Measurements from ENCODE around the gene CPLX3.

Gene CPLX3

GRCh38 chr15:74847432-74847831, 21.0 kb downstream of the CPLX3 start:
- no peak for DNase-seq

DNA sequence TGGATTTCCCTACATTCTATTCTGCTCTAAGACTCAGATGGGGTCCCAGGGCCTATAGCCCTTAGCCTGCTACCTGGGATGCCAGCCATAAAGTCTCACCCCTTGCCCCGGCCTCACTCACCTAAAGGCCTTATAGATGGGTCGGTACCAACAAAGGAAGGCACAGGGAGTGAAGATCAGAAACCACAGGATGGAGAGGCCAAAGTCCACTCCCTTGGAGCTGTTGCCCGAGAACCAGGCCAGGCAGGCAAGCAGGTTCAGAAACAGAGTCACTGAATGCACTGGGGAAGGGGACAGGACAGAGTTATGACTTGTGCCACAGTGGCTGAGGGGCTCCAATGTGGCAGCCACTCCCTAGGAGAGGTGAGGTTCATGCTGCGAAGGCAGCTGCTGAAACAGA, 24.0 kb downstream of the CPLX3 start:
- no peak for DNase-seq

DNA sequence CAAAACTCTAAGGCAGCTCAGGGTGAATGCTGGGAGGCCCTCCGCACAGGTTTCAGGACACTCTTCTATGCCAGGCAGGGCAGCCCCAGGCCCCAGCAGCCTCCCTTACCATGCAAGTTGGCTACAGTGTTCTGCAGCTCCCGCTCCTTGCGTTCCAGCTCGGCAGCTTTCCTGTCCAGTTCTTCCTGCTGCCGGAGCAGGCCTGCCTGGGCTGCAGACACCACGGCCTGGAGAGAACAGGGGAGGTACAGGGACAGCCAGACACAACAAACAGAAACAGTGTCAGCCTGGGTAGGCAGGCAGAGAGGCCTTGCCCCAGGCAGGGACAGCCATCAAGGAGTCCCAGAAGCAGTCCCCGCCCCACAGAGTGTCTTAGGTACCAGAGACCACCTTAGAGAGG, 25.5 kb downstream of the CPLX3 start:
- no peak for DNase-seq

DNA sequence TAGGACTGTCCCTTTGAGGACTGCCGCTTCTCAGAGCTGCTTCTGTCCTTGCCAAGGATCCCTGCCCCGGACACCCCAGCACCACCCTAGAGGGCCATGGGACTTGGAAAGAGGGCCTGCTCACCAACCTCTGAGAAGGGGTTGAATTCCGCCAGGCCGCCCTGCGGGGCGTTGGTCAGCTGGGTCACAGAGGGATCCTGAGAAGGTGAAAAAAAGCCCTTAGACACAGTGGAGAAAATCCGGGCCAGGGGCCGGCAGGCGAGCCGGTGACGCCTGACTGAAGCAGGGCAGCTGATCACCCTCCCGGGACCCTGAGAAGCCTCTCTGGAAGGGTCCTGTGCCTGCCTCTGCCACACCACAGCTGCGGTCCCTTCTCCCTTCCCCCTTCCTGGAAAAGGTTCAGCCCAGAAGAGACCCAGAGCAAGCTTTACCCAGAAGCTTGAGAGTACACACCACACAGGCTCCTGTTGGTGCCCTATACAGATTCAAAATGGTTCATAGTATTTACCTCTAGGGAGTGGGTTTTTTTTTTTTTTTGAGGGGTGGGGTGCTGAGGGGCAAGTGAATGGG, 28.1 kb downstream of the CPLX3 start:
- no peak for DNase-seq

DNA sequence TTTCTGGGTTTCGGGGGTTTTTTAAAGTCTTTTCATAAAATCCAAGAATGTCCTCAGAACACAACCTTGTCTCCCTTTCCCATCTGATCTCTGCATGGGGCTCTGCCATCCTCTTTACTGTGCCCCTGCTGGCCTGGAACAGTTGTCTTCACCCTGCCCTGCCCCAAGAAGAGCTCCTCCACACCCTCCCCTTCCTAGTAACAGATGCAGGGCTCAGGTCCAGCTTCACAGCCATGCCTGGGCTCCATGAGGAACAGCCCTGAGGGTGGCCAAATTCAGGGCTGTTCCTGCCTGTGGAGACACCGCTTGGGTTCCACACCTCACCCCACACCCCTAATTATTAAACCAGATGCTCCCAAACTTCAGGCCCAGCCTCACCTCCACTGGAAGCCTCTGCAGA, 29.4 kb downstream of the CPLX3 start:
- DNase-seq = no peak

GRCh38 chr15:74856537-74856936, 30.1 kb downstream of the CPLX3 start:
- no peak for DNase-seq

DNA sequence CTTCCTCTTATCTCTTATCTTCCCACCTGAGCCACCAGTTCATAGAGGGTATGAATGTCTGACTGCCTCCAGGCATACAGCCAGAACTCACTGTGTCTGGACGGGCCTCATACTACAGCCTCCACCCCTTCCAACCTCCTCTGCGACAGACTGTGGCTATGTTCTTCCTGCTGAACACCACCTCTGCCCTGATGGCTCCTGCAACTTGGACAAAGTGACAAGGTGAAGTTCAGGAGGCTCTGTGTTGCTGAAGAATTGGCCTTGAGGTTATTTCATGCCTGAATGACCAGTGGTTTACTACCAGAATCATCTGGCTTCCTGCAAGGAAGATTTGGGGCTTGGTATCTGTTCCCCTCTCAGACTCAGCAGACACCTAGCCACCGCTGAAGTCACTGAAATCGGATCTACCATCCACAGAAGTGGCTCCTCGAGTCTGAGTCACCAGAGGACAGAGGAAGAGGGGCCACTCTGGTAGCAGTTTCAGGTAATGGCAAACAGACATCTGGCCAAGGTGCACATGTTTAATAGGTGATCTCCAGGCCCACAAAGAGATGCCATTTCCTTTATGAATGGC, 30.7 kb downstream of the CPLX3 start:
- no peak for DNase-seq

DNA sequence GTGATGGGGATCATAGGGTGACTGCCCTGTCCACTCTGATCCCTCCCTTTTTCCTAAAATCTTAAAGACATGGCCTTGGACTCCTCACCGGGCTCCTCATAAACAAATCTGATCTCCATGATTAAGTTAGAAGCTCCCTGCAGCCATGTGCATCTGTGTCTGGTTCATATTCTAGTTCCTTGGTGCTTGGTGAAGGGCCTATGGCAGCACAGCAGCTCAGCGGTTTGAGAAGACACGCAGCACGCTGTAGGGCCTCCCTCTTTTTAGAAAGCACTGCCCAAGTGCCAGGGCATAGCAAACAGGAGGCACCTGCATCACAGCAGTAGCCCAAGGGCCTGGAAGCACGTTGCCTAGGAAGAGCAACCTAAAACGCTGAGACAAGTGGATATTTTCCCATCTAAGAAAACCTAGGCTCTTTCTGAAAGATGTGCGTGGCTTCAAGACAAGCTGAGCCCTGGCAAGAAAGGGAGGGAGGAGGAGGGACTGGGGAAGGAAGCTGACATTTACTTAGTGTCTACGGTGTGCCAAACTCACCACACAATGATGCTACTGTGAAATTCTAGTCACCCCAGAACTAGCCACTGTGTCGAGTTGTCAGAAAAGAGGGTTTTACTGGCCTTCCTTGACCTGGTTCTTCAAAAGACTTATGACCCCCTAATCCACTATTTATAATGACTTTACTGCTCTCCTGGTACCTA, 31.4 kb downstream of the CPLX3 start:
- no peak for DNase-seq

DNA sequence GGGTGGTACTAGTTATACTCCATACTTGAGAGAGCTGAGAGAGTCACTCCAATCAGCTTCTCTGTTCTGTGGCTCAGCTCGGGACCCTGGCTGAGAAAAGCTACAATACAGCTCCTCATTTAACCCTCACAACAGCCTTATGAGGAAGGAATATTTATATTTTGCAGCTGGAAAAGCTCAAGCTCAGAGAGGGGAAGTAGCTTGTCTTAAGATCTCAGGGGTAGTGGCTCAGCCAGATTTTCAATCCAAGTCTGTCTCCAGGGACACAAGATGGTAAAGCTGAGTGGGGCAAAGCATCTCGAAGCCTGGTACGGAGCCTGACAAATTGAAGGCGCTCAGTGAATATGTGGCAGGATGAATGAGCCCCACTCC, 31.9 kb downstream of the CPLX3 start:
- DNase-seq = no peak

- DNase-seq = no peak
Measured at GRCh38 chr15:74863239-74864056, 37.0 kb downstream of the CPLX3 start.

DNA sequence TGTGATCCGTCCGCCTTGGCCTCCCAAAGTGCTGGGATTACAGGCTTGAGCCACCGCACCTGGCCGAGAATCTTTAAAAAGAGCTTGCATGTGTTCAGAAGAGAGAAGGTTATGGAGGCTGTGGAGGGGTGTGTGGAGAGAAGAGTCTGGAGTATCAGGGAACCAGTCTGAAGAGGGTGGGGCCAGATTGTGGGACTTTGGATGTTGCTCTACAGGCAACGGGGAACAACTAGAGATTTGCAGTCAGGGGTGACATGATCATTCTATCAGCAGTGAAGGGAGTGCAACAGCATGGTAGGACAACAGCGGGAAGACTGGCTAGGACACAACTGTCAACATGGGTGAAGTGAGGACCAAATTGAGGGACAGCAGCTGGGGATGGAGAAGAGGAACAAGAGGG, 37.9 kb downstream of the CPLX3 start:
- no peak for DNase-seq

DNA sequence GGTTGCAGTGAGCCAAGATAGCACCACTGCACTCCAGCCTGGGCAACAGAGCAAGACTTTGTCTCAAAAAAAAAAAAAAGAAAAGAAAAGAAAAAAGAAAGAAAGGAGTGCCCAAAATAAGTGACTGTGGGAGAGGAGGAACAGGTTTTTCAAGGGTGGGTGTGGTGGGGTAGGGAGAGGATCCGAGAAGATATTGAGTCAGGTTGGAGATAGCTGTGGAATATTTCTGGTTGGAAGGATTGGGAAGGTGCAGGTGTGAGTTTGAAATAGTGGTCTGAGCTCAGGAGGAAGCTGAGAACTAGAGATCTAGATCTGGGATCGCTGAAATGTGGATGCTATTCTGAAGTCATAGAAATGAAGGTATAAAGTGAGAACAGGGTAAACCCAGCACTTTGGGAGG, 38.9 kb downstream of the CPLX3 start:
- DNase-seq = no peak

DNA sequence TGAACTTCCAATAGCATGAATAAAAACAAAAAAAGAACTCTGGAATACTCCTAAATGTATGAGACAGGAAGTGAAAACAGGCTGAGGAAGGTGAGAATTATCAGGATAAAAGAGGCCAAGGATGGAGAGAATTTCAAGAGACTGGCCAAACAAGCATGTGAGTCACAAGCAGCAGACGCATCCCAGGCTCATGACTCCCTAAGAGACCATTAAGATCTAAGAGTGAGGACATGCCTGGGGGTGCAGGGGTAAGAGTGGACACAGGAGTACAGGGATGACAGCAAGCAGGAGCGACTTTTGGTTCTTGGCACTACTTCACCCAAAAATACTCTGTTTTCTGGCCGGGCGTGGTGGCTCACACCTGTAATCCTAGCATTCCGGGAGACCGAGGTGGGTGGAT, 39.7 kb downstream of the CPLX3 start:
- no peak for DNase-seq

- DNase-seq = no peak
Measured at GRCh38 chr15:74867466-74868038, 41.1 kb downstream of the CPLX3 start.

GRCh38 chr15:74868059-74868458, 41.6 kb downstream of the CPLX3 start:
- DNase-seq = no peak

DNA sequence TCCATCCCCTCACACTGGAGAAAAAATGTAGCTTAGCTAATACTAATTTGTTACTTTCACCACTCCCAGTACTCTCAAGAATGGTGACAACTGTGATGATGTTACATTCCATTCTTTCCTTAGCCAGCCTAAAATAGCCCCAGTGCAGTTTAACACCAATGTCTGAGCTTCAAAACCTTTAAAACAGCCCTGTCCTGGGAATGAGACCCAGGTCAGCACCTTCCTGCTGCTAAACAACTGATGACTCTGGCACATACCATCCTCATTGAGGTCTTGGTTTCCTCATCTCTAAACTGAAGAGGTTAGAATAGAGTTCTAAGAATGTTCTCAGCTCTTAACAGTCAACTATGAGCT, 42.9 kb downstream of the CPLX3 start:
- DNase-seq = no peak

- no peak for DNase-seq
Measured at GRCh38 chr15:74869726-74870407, 43.4 kb downstream of the CPLX3 start.

GRCh38 chr15:74870436-74871215, 44.2 kb downstream of the CPLX3 start:
- DNase-seq = no peak

DNA sequence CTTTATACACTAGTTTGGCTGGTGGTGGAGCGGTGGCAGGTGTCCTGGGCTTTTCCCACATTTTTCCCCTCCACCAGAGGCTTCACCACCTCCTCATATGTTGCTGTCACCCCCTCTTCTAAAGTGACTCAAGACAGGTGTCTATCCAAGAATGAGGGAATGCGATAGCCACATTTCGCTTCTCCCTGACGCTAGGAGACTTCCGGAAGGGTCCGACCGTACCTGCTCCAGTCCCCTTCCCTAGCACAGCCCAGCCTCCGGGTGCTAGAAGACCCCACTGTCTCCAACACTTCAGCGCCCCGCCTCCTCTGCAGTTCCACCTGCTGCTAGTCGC, 46.2 kb downstream of the CPLX3 start:
- no peak for DNase-seq

GRCh38 chr15:74873036-74873755, 46.8 kb downstream of the CPLX3 start, which contains the start of gene SCAMP2:
Gene SCAMP2 (minus strand): TSS chr15:74873365. CDS start chr15:74873255, 110 bp downstream.
- peak; percentile 84 for DNase-seq

DNA sequence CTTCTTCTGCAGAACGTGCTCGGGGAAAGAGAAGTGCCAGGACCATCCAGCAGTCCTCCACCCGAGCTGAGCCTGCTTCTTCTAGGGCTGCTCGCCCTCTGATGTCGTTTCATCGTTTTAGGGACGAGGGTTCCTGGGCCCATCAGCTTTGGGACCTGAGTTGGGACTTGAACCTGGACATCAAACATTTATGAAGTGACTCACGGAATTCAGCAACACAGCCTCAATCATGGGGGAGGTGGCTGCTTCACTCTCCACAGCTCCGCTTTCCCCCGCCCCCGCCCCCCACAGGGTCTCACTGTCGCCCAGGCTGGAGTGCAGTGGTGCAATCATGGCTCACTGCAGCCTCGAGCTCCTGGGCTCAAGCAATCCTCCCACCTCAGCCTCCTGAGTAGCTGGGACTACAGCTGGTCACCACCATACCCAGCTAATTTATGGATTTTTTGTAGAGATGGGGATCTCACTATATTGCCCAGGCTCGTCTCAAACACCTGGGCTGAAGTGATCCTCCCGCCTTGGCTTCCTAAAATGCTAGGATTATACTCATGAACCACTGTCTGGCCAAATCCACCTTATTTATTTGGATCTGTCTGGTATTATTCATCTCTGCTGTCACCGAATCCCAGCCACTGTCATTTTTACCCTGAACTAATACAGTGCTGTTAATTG, 47.5 kb downstream of the CPLX3 start:
- DNase-seq = no peak
